Mesendoderm (in vitro differentiated cells): Measurements from ENCODE around the gene LRRC45.
"Not testable (repeated sequence)": the region's sequence is repeated elsewhere in the genome, so short reads cannot be mapped to it uniquely, and the experiment has no call there.

Experiments
- DNase-seq: peaks from one replicate; pipeline ENCODE4 v3.0.0; 2013
- H2AK5ac ChIP-seq: 2 replicates; pipeline ENCODE4 v1.6.1; 2013; ENCODE audit warnings: low read length, inconsistent platforms
- H2BK120ac ChIP-seq: 2 replicates; pipeline ENCODE4 v1.6.1; 2013; ENCODE audit warnings: low read depth, mild to moderate bottlenecking, low read length, moderate library complexity, mixed read lengths
- H2BK15ac ChIP-seq: replicated peaks from 2 replicates; pipeline ENCODE4 v1.6.1; 2013; ENCODE audit warnings: low read depth, mild to moderate bottlenecking, moderate library complexity
- H2BK5ac ChIP-seq: 2 replicates; pipeline ENCODE4 v1.6.1; 2013; ENCODE audit warnings: low read length, inconsistent platforms
- H3K18ac ChIP-seq: 2 replicates; pipeline ENCODE4 v1.6.1; 2013; ENCODE audit warnings: mild to moderate bottlenecking, low read length, mixed read lengths
- H3K23ac ChIP-seq: one replicate; pipeline ENCODE4 v1.6.1; 2013; ENCODE audit warnings: low read length
- H3K27ac ChIP-seq: 2 replicates; pipeline ENCODE4 v1.5.1; 2013; ENCODE audit warnings: low read depth, mild to moderate bottlenecking, inconsistent platforms, low read length, moderate library complexity
- H3K27me3 ChIP-seq: 2 replicates; pipeline ENCODE4 v1.6.1; 2013; ENCODE audit warnings: low read length, control low read depth, mild to moderate bottlenecking, inconsistent platforms; ENCODE audit not compliant: insufficient read depth, poor library complexity
- H3K36me3 ChIP-seq: 2 replicates; pipeline ENCODE4 v1.6.1; 2013; ENCODE audit warnings: low read length, inconsistent platforms; ENCODE audit not compliant: control insufficient read depth, insufficient read depth
- H3K4ac ChIP-seq: one replicate; pipeline ENCODE4 v1.6.1; 2013; ENCODE audit warnings: low read depth, mild to moderate bottlenecking, low read length, moderate library complexity
- H3K4me1 ChIP-seq: 2 replicates; pipeline ENCODE4 v1.6.1; 2013; ENCODE audit warnings: low read depth, low read length, inconsistent platforms; ENCODE audit not compliant: control insufficient read depth
- H3K4me2 ChIP-seq: 2 replicates; pipeline ENCODE4 v1.6.1; 2013; ENCODE audit warnings: low read length
- H3K4me3 ChIP-seq: 2 replicates; pipeline ENCODE4 v1.5.1; 2013; ENCODE audit warnings: mild to moderate bottlenecking, low read length
- H3K56ac ChIP-seq: one replicate; pipeline ENCODE4 v1.6.1; 2013; ENCODE audit warnings: low read length
- H3K79me1 ChIP-seq: 2 replicates; pipeline ENCODE4 v1.6.1; 2013; ENCODE audit warnings: low read length, inconsistent platforms
- H3K79me2 ChIP-seq: 2 replicates; pipeline ENCODE4 v1.6.1; 2013; ENCODE audit warnings: mild to moderate bottlenecking, low read length; ENCODE audit not compliant: control insufficient read depth, insufficient read depth
- H3K9ac ChIP-seq: 2 replicates; pipeline ENCODE4 v1.6.1; 2013; ENCODE audit warnings: low read length, inconsistent platforms
- H4K5ac ChIP-seq: one replicate; pipeline ENCODE4 v1.6.1; 2013; ENCODE audit warnings: low read length
- H4K8ac ChIP-seq: one replicate; pipeline ENCODE4 v1.6.1; 2013; ENCODE audit warnings: low read depth, mild to moderate bottlenecking, control low read depth, low read length, moderate library complexity
- WGBS: extraction: QIAGEN DNeasy Blood & Tissue Kit; methylation state at CpG from one replicate; pipeline ENCODE4 v1.1.7; 2013; ENCODE audit warnings: low lambda C conversion rate, missing lambda C conversion rate; ENCODE audit not compliant: insufficient coverage; ENCODE audit errors: extremely low coverage; 5-methylcytosine and 5-hydroxymethylcytosine counted together

The LRRC45 gene

DNA sequence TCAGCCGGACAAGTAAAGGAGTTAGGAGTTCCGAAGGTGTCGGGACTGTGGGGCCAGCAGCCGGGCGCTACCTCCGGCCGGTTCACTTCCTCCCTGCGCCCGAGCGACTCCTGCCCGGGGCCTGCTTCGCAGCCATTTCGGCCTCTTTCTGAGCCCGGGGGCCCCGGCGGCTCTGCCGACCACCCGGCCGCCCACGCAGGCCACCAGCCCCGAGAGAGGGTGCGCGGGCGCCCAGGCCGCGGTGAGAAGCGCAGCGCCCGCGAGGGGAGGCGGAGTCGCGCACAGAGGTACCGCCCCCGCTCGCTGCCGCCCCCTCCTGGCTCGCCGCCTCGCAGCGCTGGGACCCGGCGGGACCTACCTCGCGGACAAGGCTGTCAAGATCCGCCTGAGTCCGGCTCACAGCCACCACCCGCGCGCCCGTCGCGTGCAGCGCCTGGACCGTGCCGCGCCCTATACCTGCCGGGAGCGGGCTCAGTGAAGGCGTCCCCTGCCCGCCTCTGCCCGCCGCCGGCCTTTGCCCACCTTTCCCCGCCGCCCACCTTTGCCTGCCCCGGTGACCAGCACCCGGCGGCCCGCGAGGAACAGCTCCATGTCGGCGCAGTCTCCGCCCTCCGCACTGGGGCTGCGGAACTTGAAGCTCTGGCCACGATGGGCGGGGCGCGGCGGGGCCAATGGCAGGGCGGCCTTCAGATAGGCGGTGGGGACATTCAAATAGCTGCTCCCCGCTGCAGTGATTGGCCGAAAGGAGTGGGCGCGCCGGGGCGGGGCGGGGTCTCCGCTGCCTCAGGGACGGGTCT is 14.2 kb downstream of the LRRC45 start, which contains the start of gene DCXR:
TSS of gene DCXR (minus strand) at position 606 of the 797 bp plus-strand sequence. CDS start at position 591, 15 bp downstream.
- DNase-seq: peak; percentile 98
- H2AK5ac ChIP-seq: no peak within 1 kb of the TSS
- H4K5ac ChIP-seq: no peak within 1 kb of the TSS
- peak within 1 kb of the TSS; percentile 96 for H3K4me2 ChIP-seq
- no peak within 1 kb of the TSS for H3K4ac ChIP-seq
- peak within 1 kb of the TSS; percentile 33 for H3K18ac ChIP-seq
- H3K4me1 ChIP-seq: no peaks in the 10 kb centered on the region
- H4K8ac ChIP-seq: no peak within 1 kb of the TSS
- H3K36me3 ChIP-seq: no peaks in the 10 kb centered on the region
- no peak within 1 kb of the TSS for H2BK5ac ChIP-seq
- no peaks in the 10 kb centered on the region for H3K79me1 ChIP-seq
- H2BK15ac ChIP-seq: no peak within 1 kb of the TSS
- peak within 1 kb of the TSS; percentile 39 for H3K4me3 ChIP-seq
- H3K27ac ChIP-seq: peak within 1 kb of the TSS; percentile 68
- WGBS: no CpG with 5 or more reads among the region's 92 CpGs
- H3K9ac ChIP-seq: peak within 1 kb of the TSS; percentile 89
- H3K56ac ChIP-seq: peak within 1 kb of the TSS; percentile 91
- H3K79me2 ChIP-seq: no peaks in the 10 kb centered on the region
- no peak within 1 kb of the TSS for H2BK120ac ChIP-seq
- H3K23ac ChIP-seq: peak within 1 kb of the TSS; percentile 45
- H3K27me3 ChIP-seq: no peaks in the 10 kb centered on the region

DNA sequence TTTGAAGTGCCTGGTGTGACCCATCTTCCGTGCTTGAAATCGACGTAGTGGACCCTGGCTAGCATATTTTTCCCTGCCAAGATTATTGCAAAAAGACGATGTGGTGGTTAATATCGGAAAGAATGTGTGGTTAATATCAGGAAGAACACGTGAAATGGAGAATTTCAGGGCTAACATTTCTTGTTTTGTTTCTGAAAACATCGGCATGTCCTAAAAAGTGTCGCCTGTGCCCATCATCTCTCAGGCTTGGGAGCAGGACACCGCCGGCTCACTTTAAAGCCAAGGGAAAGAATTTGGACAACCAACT is 14.7 kb downstream of the LRRC45 start:
- Histone ChIP-seq H4K8ac (no peak overlapping the region), H3K4me3 (no peak overlapping the region)

DNA sequence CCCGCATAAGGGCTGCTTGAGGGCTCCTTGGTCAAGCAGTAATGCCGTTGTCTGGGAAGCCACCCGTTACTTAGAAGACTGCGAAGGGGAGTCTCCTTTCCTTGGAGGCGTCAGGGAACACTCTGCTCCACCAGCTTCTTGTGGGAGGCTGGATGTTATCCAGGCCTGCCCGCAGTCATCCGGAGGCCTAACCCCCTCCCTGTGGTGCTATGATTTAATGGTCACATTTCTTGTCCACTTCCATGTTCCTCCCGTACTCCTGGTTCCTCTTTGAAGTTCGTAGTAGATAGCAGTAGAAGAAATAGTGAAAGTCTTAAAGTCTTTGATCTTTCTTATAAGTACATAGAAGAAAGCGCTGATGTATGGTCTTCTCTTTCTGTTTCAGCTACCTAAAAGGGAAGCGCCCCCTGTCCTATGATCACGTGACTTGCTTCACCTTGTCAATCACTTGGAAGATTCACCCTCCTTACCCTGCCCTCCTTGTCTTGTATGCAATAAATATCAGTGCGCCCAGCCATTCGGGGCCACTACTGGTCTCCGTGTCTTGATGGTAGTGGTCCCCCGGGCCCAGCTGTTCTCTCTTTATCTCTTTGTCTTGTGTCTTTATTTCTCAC is 15.8 kb downstream of the LRRC45 start:
- H3K79me1 ChIP-seq, H2AK5ac ChIP-seq, H3K36me3 ChIP-seq, H3K56ac ChIP-seq, H2BK120ac ChIP-seq, H3K4me3 ChIP-seq, H3K4me2 ChIP-seq, H3K18ac ChIP-seq, H3K9ac ChIP-seq, H3K27ac ChIP-seq, DNase-seq, H3K4me1 ChIP-seq, H3K23ac ChIP-seq, H4K8ac ChIP-seq, H2BK15ac ChIP-seq, H2BK5ac ChIP-seq, H3K4ac ChIP-seq, H3K79me2 ChIP-seq, H4K5ac ChIP-seq, H3K27me3 ChIP-seq: not testable (repeated sequence)
- no CpG with 5 or more reads among the region's 16 CpGs for WGBS

More for the DNA sequence above, 14.7 kb downstream of the LRRC45 start:
- Histone ChIP-seq H3K4ac (no peak overlapping the region), H3K56ac (no peak overlapping the region), H3K18ac (no peak overlapping the region), H3K79me1 (no peaks in the 10 kb centered on the region), H4K5ac (no peak overlapping the region), H3K9ac (no peak overlapping the region), H3K79me2 (no peaks in the 10 kb centered on the region), H2BK120ac (no peak overlapping the region), H3K23ac (no peak overlapping the region), H3K27me3 (no peaks in the 10 kb centered on the region), H2BK5ac (no peak overlapping the region), H3K4me2 (peak overlapping the region; percentile 3), H3K4me1 (no peaks in the 10 kb centered on the region), H3K27ac (no peak overlapping the region), H2BK15ac (no peak overlapping the region), H2AK5ac (no peak overlapping the region), H3K36me3 (no peaks in the 10 kb centered on the region)
- no CpG with 5 or more reads among the region's 10 CpGs for WGBS
- no peak for DNase-seq

DNA sequence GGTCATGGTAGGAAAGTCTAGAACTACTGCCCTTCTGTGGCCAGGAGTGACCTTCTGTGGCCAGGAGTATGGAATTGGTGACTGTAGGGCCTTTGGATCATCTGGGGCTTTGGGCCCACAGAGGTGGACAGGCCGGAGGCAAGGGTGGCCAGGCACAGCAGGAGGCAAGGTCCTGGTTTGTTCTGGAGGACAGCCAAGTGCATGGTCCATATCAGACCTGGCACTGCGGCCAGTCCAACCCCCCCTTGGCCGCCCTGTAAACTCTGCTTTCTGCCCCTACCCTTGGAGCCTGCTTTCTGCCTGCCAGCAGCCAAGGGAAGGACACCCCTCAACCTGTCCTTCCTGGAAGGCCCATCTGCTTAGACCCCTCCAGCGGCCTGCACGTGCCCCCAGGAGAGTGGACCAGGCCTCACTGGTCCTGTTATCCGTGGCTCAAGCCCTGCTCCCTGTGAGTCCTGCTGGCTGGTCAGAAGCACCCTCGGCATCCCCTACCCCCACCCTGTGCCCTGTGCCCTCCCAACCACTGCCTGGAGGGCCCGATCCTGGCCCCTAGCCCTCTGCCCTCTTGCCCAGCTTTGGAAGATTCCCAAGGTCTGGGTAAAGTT is 16.7 kb downstream of the LRRC45 start:
- no peak overlapping the region for H4K5ac ChIP-seq
- H2BK15ac ChIP-seq: no peak overlapping the region
- H3K18ac ChIP-seq: no peak overlapping the region
- no peak overlapping the region for H2BK5ac ChIP-seq
- no peak overlapping the region for H3K56ac ChIP-seq
- no peak overlapping the region for H3K27ac ChIP-seq
- no CpG with 5 or more reads among the region's 8 CpGs for WGBS
- DNase-seq: no peak
- H3K4me1 ChIP-seq: no peaks in the 10 kb centered on the region
- no peak overlapping the region for H3K4me2 ChIP-seq
- H3K79me2 ChIP-seq: no peaks in the 10 kb centered on the region
- H2BK120ac ChIP-seq: no peak overlapping the region
- no peak overlapping the region for H3K23ac ChIP-seq
- no peak overlapping the region for H4K8ac ChIP-seq
- no peak overlapping the region for H2AK5ac ChIP-seq
- no peak overlapping the region for H3K9ac ChIP-seq
- no peaks in the 10 kb centered on the region for H3K27me3 ChIP-seq
- no peak overlapping the region for H3K4ac ChIP-seq
- no peaks in the 10 kb centered on the region for H3K79me1 ChIP-seq
- H3K36me3 ChIP-seq: no peaks in the 10 kb centered on the region
- no peak overlapping the region for H3K4me3 ChIP-seq

DNA sequence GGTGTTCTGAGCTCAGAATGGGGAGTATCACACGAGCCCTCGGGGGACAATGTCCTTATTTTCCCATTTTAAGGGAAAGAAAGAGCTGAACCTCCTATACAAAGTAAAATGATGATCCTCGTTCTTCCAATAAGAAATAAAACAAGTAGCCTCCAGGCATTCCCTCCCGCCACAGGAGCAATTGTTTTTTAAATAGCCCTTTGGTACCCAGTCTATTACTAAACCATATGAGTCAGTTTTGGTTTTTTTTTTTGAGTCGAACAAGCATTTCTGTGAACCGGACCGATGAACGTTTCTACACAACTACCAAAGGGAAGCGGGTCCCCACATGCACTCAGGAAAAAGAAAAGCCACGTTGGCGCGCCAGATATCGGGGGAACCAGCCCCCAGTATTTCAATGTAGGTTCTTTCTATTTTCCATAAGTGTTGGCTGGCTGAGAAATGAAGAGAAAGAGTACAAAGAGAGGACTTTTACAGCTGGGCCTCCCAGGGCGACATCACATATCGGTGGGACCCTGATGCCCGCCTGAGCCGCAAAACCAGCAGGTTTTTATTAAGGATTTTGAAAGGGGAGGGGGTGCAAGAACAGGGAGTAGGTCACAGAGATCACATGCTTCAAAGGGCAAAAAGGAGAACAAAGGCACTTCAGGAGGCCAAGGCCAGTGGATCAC is 18.2 kb downstream of the LRRC45 start:
- Histone ChIP-seq H3K18ac (no peak overlapping the region), H3K4me1 (no peaks in the 10 kb centered on the region), H3K23ac (no peak overlapping the region), H3K4me3 (no peak overlapping the region), H2AK5ac (no peak overlapping the region), H3K27ac (no peak overlapping the region), H2BK5ac (no peak overlapping the region), H3K79me2 (no peaks in the 10 kb centered on the region), H3K27me3 (no peaks in the 10 kb centered on the region), H4K8ac (no peak overlapping the region), H4K5ac (no peak overlapping the region), H3K4ac (no peak overlapping the region), H3K9ac (no peak overlapping the region), H2BK15ac (no peak overlapping the region), H3K36me3 (no peaks in the 10 kb centered on the region), H3K4me2 (no peak overlapping the region), H3K56ac (no peak overlapping the region), H3K79me1 (no peaks in the 10 kb centered on the region), H2BK120ac (no peak overlapping the region)
- no CpG with 5 or more reads among the region's 17 CpGs for WGBS
- DNase-seq: no peak
